Forelimb muscle (tissue), 1 donor: Measurements from ENCODE around the gene MYEF2. TPM values are rescaled to one million over a fixed set of nuclear protein-coding genes. Genes with fewer than 3 reads are reported as not detected.

ENCODE experiments used
- DNase-seq: peaks from one replicate; pipeline ENCODE4 v3.0.0-alpha.2; 2013; ENCODE audit warnings: low read depth
- polyA plus RNA-seq: library from polyadenylated mRNA; unstranded; fragments of 120-200 nt; gene quantifications from one replicate; pipeline ENCODE4 v1.2.1, GENCODE V29; 2013; ENCODE audit not compliant: insufficient read length

Gene MYEF2, protein sequence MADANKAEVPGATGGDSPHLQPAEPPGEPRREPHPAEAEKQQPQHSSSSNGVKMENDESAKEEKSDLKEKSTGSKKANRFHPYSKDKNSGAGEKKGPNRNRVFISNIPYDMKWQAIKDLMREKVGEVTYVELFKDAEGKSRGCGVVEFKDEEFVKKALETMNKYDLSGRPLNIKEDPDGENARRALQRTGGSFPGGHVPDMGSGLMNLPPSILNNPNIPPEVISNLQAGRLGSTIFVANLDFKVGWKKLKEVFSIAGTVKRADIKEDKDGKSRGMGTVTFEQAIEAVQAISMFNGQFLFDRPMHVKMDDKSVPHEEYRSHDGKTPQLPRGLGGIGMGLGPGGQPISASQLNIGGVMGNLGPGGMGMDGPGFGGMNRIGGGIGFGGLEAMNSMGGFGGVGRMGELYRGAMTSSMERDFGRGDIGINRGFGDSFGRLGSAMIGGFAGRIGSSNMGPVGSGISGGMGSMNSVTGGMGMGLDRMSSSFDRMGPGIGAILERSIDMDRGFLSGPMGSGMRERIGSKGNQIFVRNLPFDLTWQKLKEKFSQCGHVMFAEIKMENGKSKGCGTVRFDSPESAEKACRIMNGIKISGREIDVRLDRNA
- 11.7 TPM for polyA plus RNA-seq

DNA sequence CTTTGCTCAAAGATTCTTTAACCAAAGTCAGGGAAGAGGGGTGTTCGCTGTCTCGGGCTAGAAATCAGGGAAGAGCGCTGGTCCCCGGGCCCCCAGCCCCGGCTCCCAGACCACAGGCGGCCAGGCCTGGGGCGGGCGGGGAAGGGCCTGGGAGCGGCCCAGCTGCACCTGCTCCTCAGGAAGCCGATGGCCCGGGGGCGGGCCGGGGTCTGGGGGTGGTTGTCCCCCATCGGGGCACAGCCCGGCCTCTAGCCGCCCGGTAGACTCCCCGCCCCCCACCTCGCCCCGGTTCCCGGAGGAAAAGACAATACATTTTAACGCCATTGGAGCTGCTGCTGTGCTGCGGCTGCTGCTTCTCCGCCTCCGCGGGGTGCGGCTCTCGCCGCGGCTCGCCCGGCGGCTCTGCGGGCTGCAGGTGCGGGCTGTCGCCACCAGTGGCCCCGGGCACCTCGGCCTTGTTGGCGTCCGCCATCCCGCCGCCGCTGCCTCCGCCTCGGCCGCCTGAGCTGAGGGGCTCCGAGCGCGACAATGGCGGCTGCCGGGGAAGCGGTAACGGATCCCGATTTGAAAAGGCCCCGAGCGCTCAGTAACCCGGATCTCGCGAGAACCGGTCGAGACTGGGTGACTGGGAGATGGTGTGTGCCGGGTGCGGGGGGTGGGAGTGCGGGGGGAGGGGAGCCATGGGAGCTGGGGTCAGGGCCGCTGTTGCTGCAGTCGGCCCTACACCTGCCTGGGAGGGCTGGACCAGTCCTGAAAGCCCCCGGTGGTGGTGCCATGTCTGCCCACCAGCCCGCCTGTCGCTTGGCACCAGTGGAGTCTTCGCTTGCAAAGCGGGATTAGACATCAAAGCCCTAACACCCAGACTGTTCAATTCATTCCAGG, at the start of gene MYEF2:
Gene MYEF2 (minus strand): TSS at position 530 of the 882 bp plus-strand sequence. CDS start 58 bp downstream, at position 472.
- peak; percentile 25 for DNase-seq

DNA sequence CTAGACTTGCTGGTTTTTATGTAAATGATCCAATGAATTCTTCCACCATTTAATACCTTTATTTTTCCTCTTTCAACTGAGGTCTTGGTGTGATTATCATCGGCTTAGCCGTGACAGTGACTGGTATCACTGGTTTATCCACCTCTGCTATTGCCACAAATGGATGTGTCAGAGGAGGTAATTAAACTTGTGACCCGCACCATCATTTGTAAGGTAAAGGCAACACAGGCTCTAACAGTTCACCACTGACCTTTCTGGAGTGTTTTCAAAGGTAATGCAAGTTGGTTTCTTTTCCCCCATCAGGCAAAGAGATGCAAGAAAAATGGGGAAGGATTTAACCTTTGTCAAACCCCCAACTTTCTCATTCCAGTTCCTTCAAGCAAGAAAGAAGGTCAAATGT, 47.7 kb upstream of the MYEF2 start:
- no peak for DNase-seq

DNA sequence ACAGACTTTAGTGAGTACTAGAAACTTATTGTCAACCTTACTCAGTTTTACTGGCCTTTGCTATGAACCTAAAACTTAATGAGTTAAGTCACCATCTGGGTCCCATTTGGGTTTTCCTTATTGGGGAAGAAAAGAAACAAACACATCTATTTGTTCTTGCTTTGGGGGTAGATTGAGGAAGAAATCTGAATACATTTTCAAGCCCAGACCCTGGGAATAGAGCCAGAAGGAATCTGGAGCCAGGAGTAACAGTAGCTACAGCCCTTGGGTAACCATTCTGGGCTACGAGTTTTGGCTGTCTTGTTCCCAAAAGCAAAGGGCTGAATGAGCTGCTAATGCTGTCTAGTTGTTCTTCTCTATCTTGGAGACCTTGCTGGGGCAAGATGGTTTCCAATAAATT, 44.5 kb upstream of the MYEF2 start:
- no peak for DNase-seq

DNA sequence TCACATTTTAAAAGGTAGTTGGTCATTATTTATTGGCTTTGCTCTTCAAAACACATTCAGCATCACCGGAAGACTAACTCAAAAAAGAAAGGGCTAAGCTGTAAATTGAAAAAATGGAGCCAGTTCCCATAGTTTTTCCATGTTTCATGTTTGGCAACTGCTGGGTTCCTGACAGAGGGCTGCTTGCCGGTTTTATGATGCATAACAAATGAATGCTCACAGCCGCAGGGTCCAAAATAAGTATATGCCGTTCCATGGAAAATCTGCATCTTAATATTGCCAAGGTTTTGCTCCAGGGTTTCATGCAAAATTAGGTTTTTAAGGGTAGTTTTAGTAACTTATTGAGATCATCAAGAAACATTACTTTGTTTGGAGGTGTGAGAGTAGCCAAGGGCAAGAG, 43.8 kb upstream of the MYEF2 start:
- no peak for DNase-seq

DNA sequence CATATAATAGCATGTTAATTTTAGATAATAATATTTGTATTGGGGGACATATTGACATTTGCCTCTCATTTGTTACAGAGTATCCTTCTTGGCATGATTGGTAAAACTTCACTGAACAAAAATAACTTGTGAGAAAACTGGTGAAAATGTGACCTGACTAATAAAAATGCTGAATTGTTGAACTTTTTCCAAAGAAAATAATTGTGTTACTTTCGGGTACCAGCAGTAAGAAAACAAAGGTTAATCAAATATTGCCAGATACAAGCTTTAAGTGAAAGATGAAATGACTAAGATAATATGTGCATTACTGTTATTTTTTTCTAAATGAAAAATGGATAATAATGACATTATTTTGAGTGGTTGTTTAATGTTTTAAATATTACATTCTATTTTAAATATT, 43.2 kb upstream of the MYEF2 start:
- DNase-seq, result no peak

DNA sequence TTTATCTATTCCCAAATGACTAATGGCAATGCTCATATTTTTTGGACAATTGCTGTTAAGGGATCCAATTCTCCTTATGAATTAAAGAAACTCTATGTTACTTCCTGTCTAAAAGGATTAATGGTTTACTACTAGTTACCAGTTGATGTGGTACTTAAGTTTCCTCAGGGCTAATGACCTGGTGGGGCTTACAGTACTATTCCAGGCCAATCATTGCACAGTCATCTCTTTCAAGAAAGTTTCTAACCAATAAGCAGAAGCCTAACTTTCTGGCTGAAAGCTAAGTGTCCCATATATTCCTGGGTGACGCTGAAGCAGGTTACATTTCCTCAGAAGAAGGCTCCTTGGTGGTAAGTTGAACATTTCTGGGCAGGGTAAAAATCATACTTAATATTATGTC, 27.9 kb upstream of the MYEF2 start, which contains the start of gene SLC12A1:
Gene SLC12A1 (plus strand): TSS at position 322 of the 400 bp plus-strand sequence. CDS start 1,418 bp downstream, outside the sequence.
- DNase-seq, result no peak

DNA sequence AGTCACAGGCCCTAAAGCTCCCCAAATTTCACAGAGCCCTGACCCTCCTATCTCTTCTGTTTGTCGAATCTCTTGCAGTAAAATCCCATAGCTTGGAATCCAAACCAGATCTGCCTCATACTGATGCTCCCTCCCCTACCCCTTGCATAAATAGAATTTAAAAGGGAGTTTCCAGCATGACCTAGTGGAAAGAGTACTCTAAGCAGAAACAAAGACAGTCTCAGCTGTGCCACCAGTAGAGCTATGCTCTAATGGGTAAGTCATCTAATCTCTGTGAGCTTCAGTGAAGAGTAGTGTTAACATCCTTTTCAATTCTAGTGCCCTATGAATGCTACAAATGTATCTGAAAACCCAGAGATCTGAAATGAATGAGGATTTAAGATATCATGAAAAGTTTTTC, 24.0 kb upstream of the MYEF2 start:
- DNase-seq, result no peak

DNA sequence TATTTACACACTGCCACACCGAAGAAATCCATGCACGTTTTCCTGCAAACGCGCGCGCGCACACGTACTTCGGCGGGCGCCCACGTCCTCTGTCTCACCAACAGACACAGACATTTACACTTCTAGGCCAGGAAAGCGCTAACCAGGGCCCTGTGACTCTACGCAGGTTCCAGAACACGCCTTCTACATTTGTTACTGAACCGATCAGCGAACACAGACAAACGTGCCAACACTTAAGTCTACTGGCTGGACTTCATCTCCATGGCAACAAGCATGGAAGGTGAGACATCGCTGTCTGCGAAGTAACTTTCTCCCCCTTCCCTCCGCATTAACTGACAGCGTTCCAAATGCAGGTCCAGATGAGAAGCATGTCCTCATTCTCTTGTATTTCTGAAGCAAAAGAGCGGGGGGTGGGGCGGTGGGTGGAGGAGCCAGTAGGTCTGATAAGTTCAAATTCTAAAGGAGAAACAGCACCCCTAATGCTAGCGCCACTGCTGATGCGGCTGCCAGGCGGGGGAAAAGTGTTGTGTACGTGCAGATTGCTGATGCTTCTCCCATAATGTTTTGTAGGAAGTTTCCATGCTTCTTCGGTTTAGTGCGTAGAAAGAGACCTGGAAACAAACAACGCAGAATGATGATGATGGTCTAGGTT, 13.6 kb upstream of the MYEF2 start, which contains the start of gene CTXN2:
Gene CTXN2 (plus strand): TSS at position 92 of the 652 bp plus-strand sequence. CDS start 9,636 bp downstream, outside the sequence.
- no peak for DNase-seq

DNA sequence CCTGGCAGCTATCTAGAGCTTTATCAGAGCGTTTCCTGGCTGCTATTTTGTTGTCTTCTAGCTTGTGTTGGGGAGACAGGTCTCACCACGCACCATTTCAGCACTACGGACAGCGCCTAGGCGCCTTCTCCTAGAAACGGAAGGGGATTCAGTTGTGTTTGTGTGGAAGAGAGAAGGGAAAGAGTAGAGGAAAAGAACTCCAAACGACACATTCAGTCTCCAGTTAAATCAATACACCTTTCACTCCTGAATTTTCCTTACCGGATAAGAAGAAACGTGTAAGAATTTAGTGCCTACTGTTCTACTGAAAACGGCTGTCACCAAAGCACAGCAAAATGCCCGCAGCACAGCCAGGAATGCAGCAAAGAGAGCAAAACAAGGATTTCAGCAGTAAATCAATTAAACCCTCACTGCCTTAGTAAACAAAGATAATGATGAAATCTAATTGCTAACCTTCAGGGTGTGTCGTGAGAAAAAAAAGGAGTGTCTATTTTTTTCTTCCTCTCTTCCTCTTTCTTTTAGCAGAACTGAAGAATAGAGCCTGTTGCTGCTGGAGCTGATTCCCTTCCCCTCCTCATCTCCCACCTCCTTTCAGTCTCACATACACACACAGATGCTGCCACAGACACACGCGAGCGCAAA, 13.0 kb upstream of the MYEF2 start:
- DNase-seq, result peak; percentile 73

DNA sequence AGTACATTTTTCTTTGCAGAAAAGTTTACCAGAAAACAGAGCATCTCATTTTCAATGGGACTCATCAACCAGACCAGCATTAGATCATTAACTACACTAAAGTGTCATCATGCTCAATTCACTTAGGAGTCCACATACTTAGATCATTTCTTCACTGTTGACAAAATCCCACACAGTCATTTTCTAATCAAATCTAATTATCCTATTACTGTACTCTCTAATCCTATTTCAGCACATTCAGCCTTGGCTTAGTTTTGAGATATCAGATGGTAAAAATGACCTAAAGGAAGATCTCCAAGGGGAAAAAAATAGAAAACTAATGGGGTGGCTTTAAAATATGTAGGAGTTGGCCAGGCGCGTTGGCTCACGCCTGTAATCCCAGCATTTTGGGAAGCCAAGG, 8.2 kb upstream of the MYEF2 start:
- DNase-seq, result no peak

DNA sequence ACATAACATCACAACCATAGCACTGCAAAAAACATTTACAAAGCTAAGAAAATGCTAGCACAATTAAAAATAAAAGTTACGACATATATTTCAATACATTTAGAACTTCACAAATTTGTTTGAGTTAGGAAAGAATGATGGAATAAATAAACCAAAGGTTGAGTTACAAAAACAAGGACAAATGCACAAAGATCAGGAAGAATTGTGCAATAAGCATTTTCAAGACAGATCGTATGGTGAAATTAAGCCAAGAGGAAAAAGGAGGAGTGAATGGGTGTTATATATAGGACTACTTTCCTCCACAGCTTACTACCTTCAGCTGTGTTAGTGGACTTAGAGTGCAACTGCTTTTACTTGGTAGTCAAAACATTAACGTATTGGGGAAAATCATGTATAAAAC, 7.4 kb upstream of the MYEF2 start:
- no peak for DNase-seq

DNA sequence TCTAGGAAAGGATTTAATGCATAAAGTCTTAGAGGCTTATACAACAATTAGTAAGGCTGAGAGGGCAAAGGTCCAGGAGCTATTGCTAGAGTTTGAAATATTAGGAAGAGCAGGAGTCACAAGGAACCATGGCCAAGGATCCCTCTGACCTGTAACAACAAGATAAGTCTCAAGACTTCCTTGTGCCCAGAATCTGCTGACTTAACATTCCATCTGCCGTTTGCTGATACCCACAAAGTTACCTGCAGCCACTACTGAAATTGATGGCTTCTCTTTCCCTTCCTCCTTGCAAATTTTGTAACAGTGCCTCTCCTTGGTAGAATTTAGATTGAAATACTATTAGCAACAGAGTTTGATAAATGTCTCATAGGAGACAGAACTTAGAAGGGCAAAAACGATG, 4.7 kb upstream of the MYEF2 start:
- DNase-seq, result no peak

DNA sequence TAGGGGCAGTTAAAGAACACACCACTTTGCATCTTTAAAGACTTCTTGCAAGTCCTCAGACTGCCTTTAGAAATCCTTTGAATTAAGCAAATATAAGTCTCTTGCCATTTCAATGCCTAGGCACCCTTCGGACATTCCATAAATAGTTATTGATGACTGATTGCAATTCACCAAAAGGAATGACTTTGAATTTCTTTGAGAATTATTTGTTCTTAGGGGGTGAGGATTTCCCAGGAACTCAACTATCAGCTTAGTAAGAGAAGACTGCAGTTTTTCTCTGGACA, 495 bp upstream of the MYEF2 start:
- DNase-seq, result no peak

DNA sequence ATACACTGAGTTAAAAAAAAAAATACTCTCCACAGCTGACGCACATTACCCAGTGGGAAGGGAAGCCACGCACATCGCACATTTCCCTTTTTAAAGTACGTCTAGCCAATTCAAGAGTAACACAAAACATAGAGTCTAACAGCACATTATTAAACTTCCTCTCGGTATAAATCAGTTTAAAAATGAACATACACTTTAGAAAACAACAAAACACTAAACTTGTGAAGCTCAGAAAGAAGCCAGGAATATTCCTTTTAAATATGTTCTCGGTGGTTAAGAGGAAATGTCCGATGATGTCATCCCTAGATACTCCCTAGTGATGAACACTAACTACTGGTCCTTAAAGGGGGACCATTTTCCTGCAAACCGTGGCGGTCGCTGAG, 721 bp downstream of the MYEF2 start:
- peak; percentile 39 for DNase-seq

DNA sequence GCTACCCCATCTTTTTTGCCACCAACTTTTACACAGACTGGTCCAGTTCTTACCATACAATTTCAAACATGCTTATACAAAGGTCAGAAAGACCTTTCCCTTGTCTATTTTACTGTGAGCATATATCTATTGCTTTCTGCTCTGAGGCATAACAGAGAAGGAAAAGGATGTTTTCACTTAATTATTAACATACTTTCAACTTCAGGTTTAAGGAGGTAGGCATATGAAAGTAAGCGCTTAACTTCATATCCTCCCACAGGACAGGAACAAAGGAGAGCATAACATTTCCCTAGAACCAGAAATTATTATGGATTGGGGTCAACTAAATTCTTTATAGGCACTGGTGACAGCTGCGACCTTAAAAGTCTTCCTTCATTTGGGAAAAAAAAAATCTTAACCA, 1.1 kb downstream of the MYEF2 start:
- no peak for DNase-seq

DNA sequence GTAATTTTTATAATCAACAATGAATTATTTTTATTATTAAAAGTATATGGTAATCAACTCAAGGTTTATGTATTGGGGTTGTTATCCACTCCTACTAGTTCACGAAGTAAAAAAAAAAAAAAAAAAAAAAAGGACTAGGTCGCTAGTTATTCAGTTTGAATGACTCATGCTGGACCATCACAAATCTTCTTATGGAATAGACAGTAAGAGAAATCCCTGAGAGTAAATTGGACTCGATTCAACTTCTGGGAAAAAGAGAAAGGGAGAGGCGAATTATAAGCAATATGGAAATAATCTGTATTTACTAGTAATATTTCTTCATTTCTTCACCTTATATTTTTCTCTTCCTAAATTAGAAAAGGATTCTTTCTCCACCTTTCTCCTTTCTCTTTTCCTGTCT, 2.0 kb downstream of the MYEF2 start:
- peak; percentile 20 for DNase-seq

DNA sequence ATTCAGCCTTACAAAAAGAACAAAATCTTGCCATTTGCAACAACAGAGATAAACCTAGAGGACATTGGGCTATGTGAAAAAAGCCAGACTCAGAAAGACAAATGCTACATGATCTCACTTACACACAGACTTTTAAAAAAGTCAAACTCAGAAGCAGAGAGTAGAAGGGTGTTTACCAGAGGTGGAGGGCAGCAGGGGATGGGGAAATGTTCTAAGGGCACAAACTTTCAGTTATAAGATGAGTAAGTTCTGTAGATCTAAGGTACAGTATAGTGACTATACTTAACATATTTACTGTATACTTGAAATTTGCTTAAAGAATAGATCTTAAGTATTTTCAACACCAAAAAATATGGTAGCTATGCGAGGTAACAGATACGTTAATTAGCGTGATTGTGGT, 3.0 kb downstream of the MYEF2 start:
- DNase-seq, result no peak

DNA sequence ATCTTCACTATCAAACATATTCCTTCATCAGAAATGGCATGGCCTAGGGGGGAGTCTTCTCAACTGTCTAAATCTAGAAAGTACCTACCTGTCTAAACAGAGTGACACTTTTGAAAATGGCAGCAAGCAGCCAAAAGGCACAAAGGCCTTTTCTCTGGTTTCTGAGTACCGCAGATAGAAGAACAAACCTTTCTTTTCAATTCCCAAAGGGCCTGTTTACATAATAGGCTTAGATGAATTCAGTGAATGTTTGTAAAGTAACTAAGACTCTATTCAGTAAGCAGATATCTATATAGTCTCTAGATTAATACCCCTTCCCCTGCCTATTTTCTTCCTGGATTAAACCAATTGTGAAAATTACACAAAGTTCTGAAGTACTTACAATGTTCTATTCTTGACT, 7.1 kb downstream of the MYEF2 start:
- no peak for DNase-seq

DNA sequence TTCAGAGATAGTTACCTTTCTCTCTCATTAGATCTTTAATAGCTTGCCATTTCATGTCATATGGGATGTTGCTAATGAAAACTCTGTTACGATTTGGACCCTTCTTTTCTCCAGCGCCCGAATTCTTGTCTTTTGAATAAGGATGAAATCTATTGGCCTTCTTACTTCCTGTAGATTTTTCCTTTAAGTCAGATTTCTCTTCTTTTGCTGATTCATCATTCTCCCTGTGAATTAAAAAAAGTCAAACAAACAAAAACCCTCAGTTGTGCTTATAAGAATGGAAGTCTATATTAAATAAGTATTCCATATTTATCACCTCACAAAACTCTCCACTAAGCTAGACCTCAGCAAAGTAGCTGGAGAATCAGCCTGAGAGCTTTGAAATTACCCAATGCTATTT, 9.5 kb downstream of the MYEF2 start:
- DNase-seq, result no peak

DNA sequence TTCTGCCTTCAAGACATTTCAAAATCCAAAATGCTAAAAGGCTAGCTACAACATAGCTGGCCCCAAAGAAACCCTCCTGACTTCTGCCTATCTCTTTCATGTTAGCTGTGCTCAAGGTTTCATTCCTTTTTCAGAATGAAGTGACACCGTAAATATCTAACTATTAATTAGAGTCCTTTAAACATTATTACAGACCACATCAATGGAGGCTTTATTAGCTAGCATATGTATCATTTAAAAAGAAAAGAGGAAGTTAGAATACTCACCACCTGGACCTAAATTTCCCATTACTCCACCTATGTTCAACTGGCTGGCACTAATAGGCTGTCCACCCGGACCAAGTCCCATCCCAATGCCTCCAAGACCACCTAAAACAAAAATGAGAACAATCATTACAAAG, 24.6 kb downstream of the MYEF2 start:
- DNase-seq, result no peak

DNA sequence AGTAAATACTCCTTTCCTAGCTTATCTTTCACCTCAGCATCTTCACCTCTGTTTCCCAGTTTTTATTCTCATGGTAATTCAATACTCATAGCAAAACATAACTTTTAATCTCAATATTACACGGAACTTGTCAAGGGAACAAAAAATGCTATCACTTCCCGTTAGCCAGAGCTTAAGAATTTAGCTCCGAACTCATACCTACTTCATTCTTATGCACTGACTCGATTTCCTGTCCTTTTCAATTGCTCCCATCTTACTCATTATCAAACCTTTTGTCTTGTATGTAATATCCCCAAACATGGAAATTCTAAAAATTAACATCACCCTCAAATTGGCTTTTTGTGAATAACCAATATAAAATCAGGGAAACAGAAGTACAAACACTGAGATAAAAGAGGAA, 28.2 kb downstream of the MYEF2 start:
- no peak for DNase-seq
